PC-3 (cell line): ENCODE data around the gene MEF2C. TPM values are rescaled to one million over a fixed set of nuclear protein-coding genes. Genes with fewer than 3 reads are reported as not detected.

Source experiments
- ATAC-seq: fragments of 200-7000 bp; cut with Tn5 transposase; 2 replicates; pipeline ENCODE4 v1.9.1; 2020; ENCODE audit warnings: mild to moderate bottlenecking, moderate library complexity
- BruUV-seq: library from RNA; stranded (reverse); fragments of 400-500 nt; replicated peaks from 2 replicates; lab custom pipeline; 2021; lab: Mats Ljungman, UMichigan
- CTCF ChIA-PET: fragments of 300-600 bp; sonication (Branson Sonifier 250); formaldehyde crosslinking; loops from one replicate; lab custom pipeline; 2022; ENCODE audit warnings: antibody characterized with exemption; lab: Charles Lee
- POLR2A ChIA-PET: fragments of 300-600 bp; sonication (Branson Sonifier 250); formaldehyde crosslinking; loops from one replicate; lab custom pipeline; 2022; ENCODE audit warnings: antibody characterized with exemption; ENCODE audit not compliant: unreplicated experiment; lab: Charles Lee
- DNase-seq: peaks from one replicate; pipeline ENCODE4 v3.0.0-alpha.2; 2015
- H2AFZ ChIP-seq: fragments of 300-600 bp; sonication (generic); 2 replicates; pipeline ENCODE4 v1.6.0; 2016; ENCODE audit warnings: antibody characterized with exemption, low read length
- H3F3A ChIP-seq: fragments of 300-600 bp; sonication (generic); one replicate; pipeline ENCODE4 v1.6.0; 2017; ENCODE audit warnings: antibody characterized with exemption, low read length, control low read depth, mild to moderate bottlenecking; ENCODE audit not compliant: unreplicated experiment
- H3K27ac ChIP-seq: fragments of 300-600 bp; sonication (generic); 2 replicates; pipeline ENCODE4 v1.5.1; 2016; ENCODE audit warnings: mild to moderate bottlenecking, low read length
- H3K27me3 ChIP-seq: fragments of 300-600 bp; sonication (generic); 2 replicates; pipeline ENCODE4 v1.6.1; 2016; ENCODE audit warnings: low read length, mixed read lengths
- H3K36me3 ChIP-seq: fragments of 300-600 bp; sonication (generic); 2 replicates; pipeline ENCODE4 v1.6.1; 2016; ENCODE audit warnings: low read depth, mixed run types, low read length, mixed read lengths
- H3K4me1 ChIP-seq: fragments of 300-600 bp; sonication (generic); 2 replicates; pipeline ENCODE4 v1.5.1; 2016; ENCODE audit warnings: low read length; ENCODE audit not compliant: insufficient read depth
- H3K4me2 ChIP-seq: fragments of 300-600 bp; sonication (generic); 2 replicates; pipeline ENCODE4 v1.6.0; 2016; ENCODE audit warnings: low read length
- H3K4me3 ChIP-seq: fragments of 300-600 bp; sonication (generic); 2 replicates; pipeline ENCODE4 v1.5.1; 2016; ENCODE audit warnings: mild to moderate bottlenecking, low read length, mixed read lengths
- H3K79me2 ChIP-seq: fragments of 300-600 bp; sonication (generic); 2 replicates; pipeline ENCODE4 v1.6.1; 2017; ENCODE audit warnings: low read length, mixed read lengths
- H3K9ac ChIP-seq: fragments of 300-600 bp; sonication (generic); 2 replicates; pipeline ENCODE4 v1.6.0; 2016; ENCODE audit warnings: mild to moderate bottlenecking, low read length
- H3K9me2 ChIP-seq: fragments of 300-600 bp; sonication (generic); replicated peaks from 2 replicates; pipeline ENCODE4 v1.6.1; 2016; ENCODE audit warnings: mixed run types, low read length, mixed read lengths
- H3K9me3 ChIP-seq: fragments of 300-600 bp; sonication (generic); 2 replicates; pipeline ENCODE4 v1.6.1; 2016; ENCODE audit warnings: low read length, mixed read lengths
- H4K20me1 ChIP-seq: fragments of 300-600 bp; sonication (generic); 2 replicates; pipeline ENCODE4 v1.6.1; 2016; ENCODE audit warnings: low read length, mixed read lengths
- CTCF ChIP-seq: fragments of 300-600 bp; sonication (generic); conservative IDR thresholded peaks from 2 replicates; pipeline ENCODE4 v1.5.1; 2017; ENCODE audit warnings: antibody characterized with exemption, low read depth, mild to moderate bottlenecking, low read length
- EZH2 ChIP-seq: fragments of 300-600 bp; sonication (generic); IDR thresholded peaks from one replicate; pipeline ENCODE4 v1.6.1; 2017; ENCODE audit warnings: antibody characterized with exemption, mild to moderate bottlenecking, low read length; ENCODE audit not compliant: unreplicated experiment
- EZH2phosphoT487 ChIP-seq: fragments of 300-600 bp; sonication (generic); IDR thresholded peaks from 2 replicates; pipeline ENCODE4 v1.6.1; 2018; ENCODE audit warnings: mild to moderate bottlenecking, antibody characterized with exemption, low read length, borderline replicate concordance
- intact Hi-C: fragments of 100-400 bp; cut with micrococcal nuclease; formaldehyde crosslinking; loops from 2 replicates; pipeline ENCODE4 v1.9.0; 2023
- total RNA-seq: library from RNA; depleted of rRNA; stranded (reverse); fragments of >200 nt; gene quantifications from 2 replicates; pipeline ENCODE4 v1.2.3, GENCODE V29; 2014

MEF2C gene
- total RNA-seq, 1 experiment from 2014 or later, result 8.0 TPM

DNA sequence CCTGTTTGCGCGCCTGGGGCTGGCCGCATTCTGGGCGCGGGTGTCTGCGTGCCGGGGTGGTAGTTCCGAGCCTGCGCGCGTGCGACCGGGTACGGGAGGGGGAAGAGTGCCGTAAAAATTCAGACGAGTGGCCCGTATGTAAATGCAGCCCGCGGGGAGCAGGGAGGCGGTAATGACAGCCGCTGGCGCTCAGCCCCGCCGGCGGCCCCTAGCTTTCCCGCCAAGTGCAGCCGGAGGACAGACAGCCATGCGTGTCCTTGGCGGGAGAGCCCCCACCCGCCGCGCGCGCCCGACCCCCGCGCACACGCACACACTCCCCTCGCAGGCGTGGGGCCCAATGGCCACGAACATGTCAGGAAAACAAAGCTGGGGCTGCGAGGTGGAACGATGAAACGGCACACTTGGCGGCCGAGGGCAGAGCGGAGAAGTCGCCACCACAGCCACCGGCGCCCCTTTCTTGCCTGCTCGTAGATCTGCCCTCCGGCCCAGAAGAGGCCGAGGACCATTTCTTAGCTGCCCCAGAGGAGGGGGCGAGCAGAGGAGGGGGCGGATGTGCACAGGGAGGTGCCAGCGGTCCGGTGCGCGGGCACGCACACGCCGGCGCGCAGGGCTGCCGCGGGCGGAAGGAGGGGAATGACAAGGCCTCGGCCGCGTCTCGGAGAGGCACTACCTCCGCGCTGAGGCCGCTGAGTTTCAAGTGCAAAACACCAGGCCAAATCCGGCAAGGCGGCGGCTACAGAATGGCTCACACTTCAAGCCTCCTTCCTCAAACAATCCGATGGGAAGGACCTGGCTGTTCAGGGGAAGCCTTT, 208.4 kb downstream of the MEF2C start:
- H3K27ac ChIP-seq, result no peak overlapping the region
- no peaks in the 10 kb centered on the region for H3K9me2 ChIP-seq
- no TSS peak for BruUV-seq
- no peaks in the 10 kb centered on the region for H3K36me3 ChIP-seq
- H3K79me2 ChIP-seq, result no peaks in the 10 kb centered on the region
- no peaks in the 10 kb centered on the region for H3K4me1 ChIP-seq
- no peaks in the 10 kb centered on the region for H4K20me1 ChIP-seq
- H3K27me3 ChIP-seq, result no peaks in the 10 kb centered on the region
- no peak overlapping the region for H3K4me3 ChIP-seq
- TF ChIP-seq EZH2 (no peak), EZH2phosphoT487 (no peak), CTCF (no peak)
- no peaks in the 10 kb centered on the region for H3K9me3 ChIP-seq
- no peak for DNase-seq
- ChIA-PET CTCF (no interaction called here), POLR2A (no interaction called here)
- no peak overlapping the region for H2AFZ ChIP-seq
- no peak overlapping the region for H3K4me2 ChIP-seq
- no peaks in the 10 kb centered on the region for H3F3A ChIP-seq
- intact Hi-C loops, result no loop called here
- no peak overlapping the region for H3K9ac ChIP-seq
- ATAC-seq, result no peak

DNA sequence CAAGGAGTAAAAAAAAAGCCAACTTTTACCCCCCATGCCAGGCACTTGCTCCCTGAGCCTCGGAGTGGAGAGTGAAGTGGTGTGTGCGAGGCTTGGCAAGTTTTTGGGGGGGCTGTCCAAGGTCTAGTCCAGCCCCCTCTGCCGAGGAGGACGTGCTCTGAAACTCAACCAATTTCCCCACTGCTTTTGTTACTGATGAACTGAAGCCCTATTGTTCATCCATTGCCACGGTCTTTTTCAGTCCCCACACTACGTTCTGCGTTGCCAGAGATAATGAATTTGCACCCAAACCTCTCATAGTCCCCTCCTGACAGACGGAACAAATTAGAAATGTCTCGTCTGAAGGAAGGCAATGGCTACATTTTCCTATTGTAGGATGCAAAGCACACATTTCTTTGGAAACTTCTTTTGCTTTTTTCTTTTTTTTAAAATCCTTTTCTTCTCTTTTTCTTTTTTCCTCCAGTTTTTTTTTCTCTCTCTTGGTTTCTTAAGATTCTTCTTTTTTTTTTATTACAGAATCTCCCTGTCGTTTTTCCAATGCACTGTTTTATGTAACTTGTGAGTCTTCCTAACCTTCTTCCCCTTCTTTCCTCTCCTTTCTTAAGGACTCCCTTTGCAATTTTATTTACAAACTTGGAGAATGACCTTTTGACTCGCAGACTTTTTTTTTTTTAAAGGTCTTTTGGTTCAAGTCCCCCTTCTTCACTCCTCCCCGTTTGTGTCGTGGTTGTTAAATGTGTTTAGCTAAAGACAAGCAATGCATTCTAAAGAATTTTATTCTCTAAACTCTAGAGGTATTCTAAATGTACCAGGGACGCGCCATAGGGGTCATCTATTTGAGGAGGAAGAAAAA, 209.5 kb downstream of the MEF2C start:
- Histone ChIP-seq H3K4me3 (no peak overlapping the region), H3F3A (no peaks in the 10 kb centered on the region), H3K36me3 (no peaks in the 10 kb centered on the region), H3K27me3 (no peaks in the 10 kb centered on the region), H3K4me2 (no peak overlapping the region), H3K9ac (no peak overlapping the region), H3K4me1 (no peaks in the 10 kb centered on the region), H3K9me2 (no peaks in the 10 kb centered on the region), H3K79me2 (no peaks in the 10 kb centered on the region), H3K27ac (no peak overlapping the region), H2AFZ (no peak overlapping the region), H3K9me3 (no peaks in the 10 kb centered on the region), H4K20me1 (no peaks in the 10 kb centered on the region)
- intact Hi-C loops, result no loop called here
- BruUV-seq, result no TSS peak
- no peak for DNase-seq
- no peak for ATAC-seq
- POLR2A ChIA-PET, result no interaction called here
- TF ChIP-seq EZH2phosphoT487 (no peak), CTCF (no peak), EZH2 (no peak)
- CTCF ChIA-PET, result no interaction called here
